ENCODE measurements around the gene RAF1. TPM values are rescaled to one million over a fixed set of nuclear protein-coding genes. Genes with fewer than 3 reads are reported as not detected.

The RAF1 gene
- total and polyA plus RNA-seq, 2 of the 13 experiments (the other 11 are each of a cell fraction or from before 2014, with no cell fraction given) = 72.2 to 91.4 TPM

DNA sequence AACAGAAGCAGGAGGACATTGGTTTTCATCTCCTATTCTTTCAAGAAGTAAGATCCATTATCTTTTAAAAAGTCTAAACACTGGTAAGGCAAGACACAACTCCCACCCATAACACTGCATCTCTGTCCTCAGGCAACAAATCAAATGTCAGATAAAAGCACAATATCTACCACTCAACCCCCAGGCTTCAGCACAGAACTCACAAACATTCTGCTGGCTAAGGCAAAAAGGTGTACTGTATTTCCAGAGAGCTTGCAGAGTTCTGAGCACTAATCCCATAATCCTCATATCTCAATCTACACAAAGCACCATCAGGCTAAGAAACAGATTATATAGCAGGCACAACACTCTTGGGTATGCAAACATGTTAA, 20.9 kb downstream of the RAF1 start (continued):
- TF ChIP-seq, protein P1, sequence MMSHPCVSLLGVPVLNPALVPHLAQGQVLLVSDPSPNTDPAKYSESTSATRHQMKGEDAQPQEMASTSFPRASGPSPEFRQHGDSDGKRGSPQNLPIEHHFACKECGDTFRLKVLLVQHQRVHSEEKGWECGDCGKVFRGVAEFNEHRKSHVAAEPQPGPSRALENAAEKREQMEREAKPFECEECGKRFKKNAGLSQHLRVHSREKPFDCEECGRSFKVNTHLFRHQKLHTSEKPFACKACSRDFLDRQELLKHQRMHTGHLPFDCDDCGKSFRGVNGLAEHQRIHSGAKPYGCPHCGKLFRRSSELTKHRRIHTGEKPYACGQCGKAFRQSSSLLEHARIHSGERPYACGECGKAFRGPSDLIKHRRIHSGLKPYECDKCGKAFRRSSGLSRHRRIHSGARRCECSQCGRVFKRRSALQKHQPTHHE (CRISPR knock-in tag; IDR thresholded peaks at IDR 0.05; ENCODE audit: borderline replicate concordance) = no peak
- TF ChIP-seq, protein P2, sequence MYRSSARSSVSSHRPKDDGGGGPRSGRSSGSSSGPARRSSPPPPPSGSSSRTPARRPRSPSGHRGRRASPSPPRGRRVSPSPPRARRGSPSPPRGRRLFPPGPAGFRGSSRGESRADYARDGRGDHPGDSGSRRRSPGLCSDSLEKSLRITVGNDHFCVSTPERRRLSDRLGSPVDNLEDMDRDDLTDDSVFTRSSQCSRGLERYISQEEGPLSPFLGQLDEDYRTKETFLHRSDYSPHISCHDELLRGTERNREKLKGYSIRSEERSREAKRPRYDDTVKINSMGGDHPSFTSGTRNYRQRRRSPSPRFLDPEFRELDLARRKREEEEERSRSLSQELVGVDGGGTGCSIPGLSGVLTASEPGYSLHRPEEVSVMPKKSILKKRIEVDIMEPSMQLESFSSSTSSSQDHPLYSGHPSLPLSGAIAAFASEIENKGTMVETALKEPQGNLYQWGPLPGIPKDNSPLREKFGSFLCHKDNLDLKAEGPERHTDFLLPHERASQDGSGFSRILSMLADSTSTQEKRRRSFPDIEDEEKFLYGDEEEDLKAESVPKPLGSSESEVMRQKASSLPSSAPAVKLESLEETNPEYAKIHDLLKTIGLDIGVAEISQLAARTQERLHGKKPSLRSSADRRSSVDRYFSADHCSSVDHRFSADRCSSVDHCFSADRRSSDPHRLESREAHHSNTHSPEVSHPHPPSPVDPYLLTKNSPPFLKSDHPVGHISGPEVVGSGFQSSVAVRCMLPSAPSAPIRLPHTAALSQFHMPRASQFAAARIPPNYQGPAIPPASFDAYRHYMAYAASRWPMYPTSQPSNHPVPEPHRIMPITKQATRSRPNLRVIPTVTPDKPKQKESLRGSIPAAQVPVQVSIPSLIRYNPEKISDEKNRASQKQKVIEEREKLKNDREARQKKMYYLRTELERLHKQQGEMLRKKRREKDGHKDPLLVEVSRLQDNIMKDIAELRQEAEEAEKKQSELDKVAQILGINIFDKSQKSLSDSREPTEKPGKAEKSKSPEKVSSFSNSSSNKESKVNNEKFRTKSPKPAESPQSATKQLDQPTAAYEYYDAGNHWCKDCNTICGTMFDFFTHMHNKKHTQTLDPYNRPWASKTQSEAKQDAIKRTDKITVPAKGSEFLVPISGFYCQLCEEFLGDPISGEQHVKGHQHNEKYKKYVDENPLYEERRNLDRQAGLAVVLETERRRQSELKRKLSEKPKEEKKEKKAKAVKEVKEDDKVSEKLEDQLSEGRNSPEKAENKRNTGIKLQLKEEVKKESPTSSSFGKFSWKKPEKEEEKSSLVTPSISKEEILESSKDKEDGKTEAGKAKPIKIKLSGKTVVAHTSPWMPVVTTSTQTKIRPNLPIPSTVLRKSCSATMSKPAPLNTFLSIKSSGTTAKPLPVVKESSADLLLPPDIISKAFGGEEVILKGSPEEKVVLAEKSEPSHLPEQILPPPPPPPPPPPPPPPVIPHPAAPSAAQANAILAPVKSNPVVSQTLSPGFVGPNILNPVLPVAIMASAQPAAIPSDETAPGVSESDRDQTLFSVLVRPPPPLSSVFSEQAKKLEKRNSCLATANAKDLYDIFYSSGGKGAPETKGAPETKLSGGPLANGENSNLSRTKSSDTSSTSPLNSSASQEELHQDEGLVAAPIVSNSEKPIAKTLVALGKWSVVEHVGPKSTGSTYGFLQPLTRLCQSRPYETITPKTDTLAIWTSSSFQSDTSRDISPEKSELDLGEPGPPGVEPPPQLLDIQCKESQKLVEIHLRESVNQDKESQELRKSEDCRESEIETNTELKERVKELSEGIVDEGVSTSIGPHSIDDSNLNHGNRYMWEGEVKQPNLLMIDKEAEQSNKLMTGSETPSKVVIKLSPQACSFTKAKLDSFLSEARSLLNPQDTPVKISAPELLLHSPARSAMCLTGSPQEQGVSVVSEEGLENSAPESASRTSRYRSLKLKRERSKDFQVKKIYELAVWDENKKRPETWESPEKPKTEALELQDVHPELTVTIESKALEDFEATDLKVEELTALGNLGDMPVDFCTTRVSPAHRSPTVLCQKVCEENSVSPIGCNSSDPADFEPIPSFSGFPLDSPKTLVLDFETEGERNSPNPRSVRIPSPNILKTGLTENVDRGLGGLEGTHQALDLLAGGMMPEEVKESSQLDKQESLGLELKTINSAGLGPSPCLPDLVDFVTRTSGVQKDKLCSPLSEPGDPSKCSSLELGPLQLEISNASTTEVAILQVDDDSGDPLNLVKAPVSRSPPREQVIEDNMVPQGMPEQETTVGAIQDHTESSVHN (CRISPR knock-in tag; IDR thresholded peaks at IDR 0.05) = no peak
- TF ChIP-seq, protein P3, sequence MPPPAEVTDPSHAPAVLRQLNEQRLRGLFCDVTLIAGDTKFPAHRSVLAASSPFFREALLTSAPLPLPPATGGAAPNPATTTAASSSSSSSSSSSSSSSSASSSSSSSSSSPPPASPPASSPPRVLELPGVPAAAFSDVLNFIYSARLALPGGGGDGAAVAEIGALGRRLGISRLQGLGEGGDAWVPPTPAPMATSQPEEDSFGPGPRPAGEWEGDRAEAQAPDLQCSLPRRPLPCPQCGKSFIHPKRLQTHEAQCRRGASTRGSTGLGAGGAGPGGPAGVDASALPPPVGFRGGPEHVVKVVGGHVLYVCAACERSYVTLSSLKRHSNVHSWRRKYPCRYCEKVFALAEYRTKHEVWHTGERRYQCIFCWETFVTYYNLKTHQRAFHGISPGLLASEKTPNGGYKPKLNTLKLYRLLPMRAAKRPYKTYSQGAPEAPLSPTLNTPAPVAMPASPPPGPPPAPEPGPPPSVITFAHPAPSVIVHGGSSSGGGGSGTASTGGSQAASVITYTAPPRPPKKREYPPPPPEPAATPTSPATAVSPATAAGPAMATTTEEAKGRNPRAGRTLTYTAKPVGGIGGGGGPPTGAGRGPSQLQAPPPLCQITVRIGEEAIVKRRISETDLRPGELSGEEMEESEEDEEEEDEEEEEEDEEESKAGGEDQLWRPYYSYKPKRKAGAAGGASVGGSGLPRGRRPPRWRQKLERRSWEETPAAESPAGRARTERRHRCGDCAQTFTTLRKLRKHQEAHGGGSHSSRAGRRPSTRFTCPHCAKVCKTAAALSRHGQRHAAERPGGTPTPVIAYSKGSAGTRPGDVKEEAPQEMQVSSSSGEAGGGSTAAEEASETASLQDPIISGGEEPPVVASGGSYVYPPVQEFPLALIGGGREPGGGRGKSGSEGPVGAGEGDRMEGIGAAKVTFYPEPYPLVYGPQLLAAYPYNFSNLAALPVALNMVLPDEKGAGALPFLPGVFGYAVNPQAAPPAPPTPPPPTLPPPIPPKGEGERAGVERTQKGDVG (CRISPR knock-in tag; IDR thresholded peaks at IDR 0.05; ENCODE audit: borderline replicate concordance) = no peak
- TF ChIP-seq ZNF44 (CRISPR knock-in tag; IDR thresholded peaks at IDR 0.05) = no peak
- no peak for TF ChIP-seq U2AF1 (optimal IDR thresholded peaks at IDR 0.05; ENCODE audit: low read depth, low read length)
- TF ChIP-seq, protein P4, sequence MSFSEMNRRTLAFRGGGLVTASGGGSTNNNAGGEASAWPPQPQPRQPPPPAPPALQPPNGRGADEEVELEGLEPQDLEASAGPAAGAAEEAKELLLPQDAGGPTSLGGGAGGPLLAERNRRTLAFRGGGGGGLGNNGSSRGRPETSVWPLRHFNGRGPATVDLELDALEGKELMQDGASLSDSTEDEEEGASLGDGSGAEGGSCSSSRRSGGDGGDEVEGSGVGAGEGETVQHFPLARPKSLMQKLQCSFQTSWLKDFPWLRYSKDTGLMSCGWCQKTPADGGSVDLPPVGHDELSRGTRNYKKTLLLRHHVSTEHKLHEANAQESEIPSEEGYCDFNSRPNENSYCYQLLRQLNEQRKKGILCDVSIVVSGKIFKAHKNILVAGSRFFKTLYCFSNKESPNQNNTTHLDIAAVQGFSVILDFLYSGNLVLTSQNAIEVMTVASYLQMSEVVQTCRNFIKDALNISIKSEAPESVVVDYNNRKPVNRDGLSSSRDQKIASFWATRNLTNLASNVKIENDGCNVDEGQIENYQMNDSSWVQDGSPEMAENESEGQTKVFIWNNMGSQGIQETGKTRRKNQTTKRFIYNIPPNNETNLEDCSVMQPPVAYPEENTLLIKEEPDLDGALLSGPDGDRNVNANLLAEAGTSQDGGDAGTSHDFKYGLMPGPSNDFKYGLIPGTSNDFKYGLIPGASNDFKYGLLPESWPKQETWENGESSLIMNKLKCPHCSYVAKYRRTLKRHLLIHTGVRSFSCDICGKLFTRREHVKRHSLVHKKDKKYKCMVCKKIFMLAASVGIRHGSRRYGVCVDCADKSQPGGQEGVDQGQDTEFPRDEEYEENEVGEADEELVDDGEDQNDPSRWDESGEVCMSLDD (CRISPR knock-in tag; IDR thresholded peaks at IDR 0.05; ENCODE audit: borderline replicate concordance) = no peak
- TF ChIP-seq, protein P5, sequence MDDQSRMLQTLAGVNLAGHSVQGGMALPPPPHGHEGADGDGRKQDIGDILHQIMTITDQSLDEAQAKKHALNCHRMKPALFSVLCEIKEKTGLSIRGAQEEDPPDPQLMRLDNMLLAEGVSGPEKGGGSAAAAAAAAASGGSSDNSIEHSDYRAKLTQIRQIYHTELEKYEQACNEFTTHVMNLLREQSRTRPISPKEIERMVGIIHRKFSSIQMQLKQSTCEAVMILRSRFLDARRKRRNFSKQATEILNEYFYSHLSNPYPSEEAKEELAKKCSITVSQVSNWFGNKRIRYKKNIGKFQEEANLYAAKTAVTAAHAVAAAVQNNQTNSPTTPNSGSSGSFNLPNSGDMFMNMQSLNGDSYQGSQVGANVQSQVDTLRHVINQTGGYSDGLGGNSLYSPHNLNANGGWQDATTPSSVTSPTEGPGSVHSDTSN (CRISPR knock-in tag; IDR thresholded peaks at IDR 0.05; ENCODE audit: borderline replicate concordance) = no peak
- TF ChIP-seq, protein P6, sequence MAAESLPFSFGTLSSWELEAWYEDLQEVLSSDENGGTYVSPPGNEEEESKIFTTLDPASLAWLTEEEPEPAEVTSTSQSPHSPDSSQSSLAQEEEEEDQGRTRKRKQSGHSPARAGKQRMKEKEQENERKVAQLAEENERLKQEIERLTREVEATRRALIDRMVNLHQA (CRISPR knock-in tag; IDR thresholded peaks at IDR 0.05) = no peak
- no peak for TF ChIP-seq NFKBIZ (CRISPR knock-in tag; IDR thresholded peaks at IDR 0.05)
- TF ChIP-seq TCF7 (IDR thresholded peaks at IDR 0.05; ENCODE audit: low read depth) = no peak
